ENCODE data around the gene LRCH4. TPM values are rescaled to one million over a fixed set of nuclear protein-coding genes. Genes with fewer than 3 reads are reported as not detected.

Gene LRCH4
- total RNA-seq, 2 experiments from 2014 or later, result 77.7 to 78.7 TPM

GRCh38 chr7:100578246-100579183 is 7.4 kb downstream of the LRCH4 start:
- intact Hi-C loops (cut with micrococcal nuclease), result no loop called here
- Mint-ChIP-seq H3K9me3 (no peaks in the 10 kb centered on the region), H3K36me3 (ENCODE audit: low read depth) (peaks cover 9% of the 10 kb centered on the region), H3K27ac (no peak overlapping the region), H3K27me3 (no peaks in the 10 kb centered on the region), H3K4me1 (ENCODE audit: low read depth) (peaks cover 12% of the 10 kb centered on the region), H3K4me3 (no peak overlapping the region)
- TF ChIP-seq CTCF (IDR thresholded peaks at IDR 0.05), result no peak
- no peak for DNase-seq
- POLR2A ChIA-PET, result interaction anchor here (0.8 to 1.0 kb wide), 2 partner anchors 7 to 8 kb away, joined by 3 read pairs; partner anchors contain the start of genes FBXO24 and LRCH4
- CTCF ChIA-PET, result interaction anchor here (0.8 to 1.3 kb wide), 2 partner anchors 14 to 127 kb away, joined by 3 to 4 read pairs; partner anchors contain the start of gene POP7
- no peak for ATAC-seq

GRCh38 chr7:100577507-100577906 is 8.4 kb downstream of the LRCH4 start:
- H3K36me3 Mint-ChIP-seq (ENCODE audit: low read depth), result peaks cover 8% of the 10 kb centered on the region
- ATAC-seq (no peak), DNase-seq (no peak)
- no peaks in the 10 kb centered on the region for H3K9me3 Mint-ChIP-seq
- H3K27me3 Mint-ChIP-seq, result no peaks in the 10 kb centered on the region
- intact Hi-C loops (cut with micrococcal nuclease), result no loop called here
- TF ChIP-seq CTCF (IDR thresholded peaks at IDR 0.05), result no peak
- no peak overlapping the region for H3K27ac Mint-ChIP-seq
- CTCF ChIA-PET, result interaction anchor here (0.7 to 1.3 kb wide), 3 partner anchors 13 to 128 kb away, joined by 3 to 5 read pairs (median 4); partner anchors contain the start of gene POP7
- H3K4me1 Mint-ChIP-seq (ENCODE audit: low read depth), result peaks cover 4% of the 10 kb centered on the region
- no peak overlapping the region for H3K4me3 Mint-ChIP-seq
- POLR2A ChIA-PET, result interaction anchor here (1.0 to 1.8 kb wide), 2 partner anchors 8 to 13 kb away, joined by 3 to 4 read pairs; partner anchors contain the start of genes FBXO24 and LRCH4

- intact Hi-C loops (cut with micrococcal nuclease), result no loop called here
- Mint-ChIP-seq H3K9me3 (no peaks in the 10 kb centered on the region), H3K36me3 (ENCODE audit: low read depth) (peaks cover 8% of the 10 kb centered on the region), H3K4me3 (no peak overlapping the region), H3K27ac (no peak overlapping the region), H3K27me3 (no peaks in the 10 kb centered on the region), H3K4me1 (ENCODE audit: low read depth) (peaks cover 4% of the 10 kb centered on the region)
- CTCF ChIA-PET, result interaction anchor here (0.7 to 1.3 kb wide), 2 partner anchors 17 to 129 kb away, joined by 3 to 5 read pairs; partner anchors contain the start of gene POP7
- ATAC-seq (no peak), DNase-seq (no peak)
- POLR2A ChIA-PET, result interaction anchor here (1.3 to 1.8 kb wide), 2 partner anchors 8 to 13 kb away, joined by 3 to 4 read pairs; no protein-coding TSS in a partner anchor
- TF ChIP-seq CTCF (IDR thresholded peaks at IDR 0.05), result no peak
Observed at GRCh38 chr7:100577103-100577502, 8.8 kb downstream of the LRCH4 start.

GRCh38 chr7:100576384-100576993 is 9.4 kb downstream of the LRCH4 start:
- H3K27ac Mint-ChIP-seq, result no peak overlapping the region
- no peak for ATAC-seq

More at GRCh38 chr7:100576384-100576993, 9.4 kb downstream of the LRCH4 start:
- no peak for TF ChIP-seq CTCF (IDR thresholded peaks at IDR 0.05)
- Mint-ChIP-seq H3K36me3 (ENCODE audit: low read depth) (peaks cover 10% of the 10 kb centered on the region), H3K9me3 (no peaks in the 10 kb centered on the region), H3K27me3 (no peaks in the 10 kb centered on the region), H3K4me1 (ENCODE audit: low read depth) (peaks cover 10% of the 10 kb centered on the region), H3K4me3 (no peak overlapping the region)
- no peak for DNase-seq
- ChIA-PET POLR2A (interaction anchor here (1.3 to 1.8 kb wide), 2 partner anchors 8 to 12 kb away, joined by 3 to 4 read pairs; no protein-coding TSS in a partner anchor), CTCF (no interaction called here)
- intact Hi-C loops (cut with micrococcal nuclease), result no loop called here

Measured in activated CD8-positive, alpha-beta T cell treated with anti-CD3 and anti-CD28 coated beads for 36 hours (primary cell).